Osteocyte (in vitro differentiated cells): ENCODE results near the gene ABO. TPM values are rescaled to one million over a fixed set of nuclear protein-coding genes. Genes with fewer than 3 reads are reported as not detected.

Experiments used
- DNase-seq: peaks from one replicate; pipeline ENCODE4 v3.0.0; 2021; ENCODE audit warnings: mixed read lengths; ENCODE audit not compliant: unreplicated experiment; ENCODE audit errors: extremely low spot score
- H3K27ac Mint-ChIP-seq: one replicate; pipeline ENCODE4 v1.8.0; 2021; ENCODE audit warnings: mild to moderate bottlenecking, mixed read lengths; ENCODE audit not compliant: unreplicated experiment
- H3K27me3 Mint-ChIP-seq: one replicate; pipeline ENCODE4 v1.8.0; 2021; ENCODE audit warnings: mixed read lengths; ENCODE audit not compliant: unreplicated experiment
- H3K36me3 Mint-ChIP-seq: one replicate; pipeline ENCODE4 v1.8.0; 2021; ENCODE audit warnings: mixed read lengths; ENCODE audit not compliant: unreplicated experiment
- H3K4me1 Mint-ChIP-seq: one replicate; pipeline ENCODE4 v1.8.0; 2021; ENCODE audit warnings: mixed read lengths; ENCODE audit not compliant: unreplicated experiment
- H3K4me3 Mint-ChIP-seq: one replicate; pipeline ENCODE4 v1.8.0; 2021; ENCODE audit warnings: mild to moderate bottlenecking, moderate library complexity, mixed read lengths; ENCODE audit not compliant: unreplicated experiment
- H3K9me3 Mint-ChIP-seq: one replicate; pipeline ENCODE4 v1.8.0; 2021; ENCODE audit warnings: mixed read lengths; ENCODE audit not compliant: unreplicated experiment
- total RNA-seq: library from RNA; stranded (reverse); gene quantifications from 2 replicates; pipeline ENCODE4 v1.2.1, GENCODE V29; 2021
- TF ChIP-seq, protein P1 (sequence below): fragments of 200-600 bp; sonication (generic); IDR thresholded peaks from 2 replicates; pipeline ENCODE4 v1.5.0; 2021; ENCODE audit warnings: antibody characterized with exemption, mild to moderate bottlenecking, moderate library complexity

ABO gene
- total RNA-seq, 1 donor from 2014 or later: not detected

DNA sequence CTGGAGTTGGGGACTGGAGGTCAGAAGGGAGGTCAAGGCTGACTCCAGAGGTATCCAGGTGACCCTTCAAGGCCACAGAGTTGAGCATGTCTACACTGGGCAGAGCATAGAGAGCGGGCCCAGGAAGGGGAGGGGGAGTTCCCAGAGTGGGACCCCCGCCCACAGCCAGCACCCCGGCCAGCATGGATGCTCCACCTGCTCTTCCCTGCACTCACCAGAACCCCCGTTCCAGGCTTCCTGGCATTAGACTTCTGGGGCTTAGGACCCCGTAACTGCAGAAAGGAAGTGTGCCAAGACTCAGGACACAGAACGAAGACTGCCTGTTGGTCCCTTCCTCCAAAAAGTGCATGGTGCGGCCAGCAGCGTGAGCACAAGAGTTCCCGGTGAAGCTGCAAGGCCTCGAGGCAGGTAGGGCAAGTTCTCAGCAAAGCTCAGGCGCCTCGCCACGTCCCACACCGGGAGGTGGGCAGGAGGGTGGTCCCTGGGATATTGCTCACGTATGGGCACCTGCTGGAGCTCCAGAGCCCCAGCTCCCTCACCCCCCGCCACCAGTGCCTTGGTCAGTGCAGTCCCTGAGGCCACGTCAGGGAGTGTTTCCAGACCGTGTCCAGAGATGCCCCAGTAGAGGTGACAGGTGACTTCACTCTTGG, 13.8 kb downstream of the ABO start:
- DNase-seq: no peak
- Mint-ChIP-seq H3K36me3 (no peaks in the 10 kb centered on the region), H3K4me1 (no peaks in the 10 kb centered on the region), H3K4me3 (no peak overlapping the region), H3K27ac (no peak overlapping the region), H3K9me3 (peaks cover 9% of the 10 kb centered on the region), H3K27me3 (peaks cover 18% of the 10 kb centered on the region)
- TF ChIP-seq, protein P1, sequence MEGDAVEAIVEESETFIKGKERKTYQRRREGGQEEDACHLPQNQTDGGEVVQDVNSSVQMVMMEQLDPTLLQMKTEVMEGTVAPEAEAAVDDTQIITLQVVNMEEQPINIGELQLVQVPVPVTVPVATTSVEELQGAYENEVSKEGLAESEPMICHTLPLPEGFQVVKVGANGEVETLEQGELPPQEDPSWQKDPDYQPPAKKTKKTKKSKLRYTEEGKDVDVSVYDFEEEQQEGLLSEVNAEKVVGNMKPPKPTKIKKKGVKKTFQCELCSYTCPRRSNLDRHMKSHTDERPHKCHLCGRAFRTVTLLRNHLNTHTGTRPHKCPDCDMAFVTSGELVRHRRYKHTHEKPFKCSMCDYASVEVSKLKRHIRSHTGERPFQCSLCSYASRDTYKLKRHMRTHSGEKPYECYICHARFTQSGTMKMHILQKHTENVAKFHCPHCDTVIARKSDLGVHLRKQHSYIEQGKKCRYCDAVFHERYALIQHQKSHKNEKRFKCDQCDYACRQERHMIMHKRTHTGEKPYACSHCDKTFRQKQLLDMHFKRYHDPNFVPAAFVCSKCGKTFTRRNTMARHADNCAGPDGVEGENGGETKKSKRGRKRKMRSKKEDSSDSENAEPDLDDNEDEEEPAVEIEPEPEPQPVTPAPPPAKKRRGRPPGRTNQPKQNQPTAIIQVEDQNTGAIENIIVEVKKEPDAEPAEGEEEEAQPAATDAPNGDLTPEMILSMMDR: no peak

DNA sequence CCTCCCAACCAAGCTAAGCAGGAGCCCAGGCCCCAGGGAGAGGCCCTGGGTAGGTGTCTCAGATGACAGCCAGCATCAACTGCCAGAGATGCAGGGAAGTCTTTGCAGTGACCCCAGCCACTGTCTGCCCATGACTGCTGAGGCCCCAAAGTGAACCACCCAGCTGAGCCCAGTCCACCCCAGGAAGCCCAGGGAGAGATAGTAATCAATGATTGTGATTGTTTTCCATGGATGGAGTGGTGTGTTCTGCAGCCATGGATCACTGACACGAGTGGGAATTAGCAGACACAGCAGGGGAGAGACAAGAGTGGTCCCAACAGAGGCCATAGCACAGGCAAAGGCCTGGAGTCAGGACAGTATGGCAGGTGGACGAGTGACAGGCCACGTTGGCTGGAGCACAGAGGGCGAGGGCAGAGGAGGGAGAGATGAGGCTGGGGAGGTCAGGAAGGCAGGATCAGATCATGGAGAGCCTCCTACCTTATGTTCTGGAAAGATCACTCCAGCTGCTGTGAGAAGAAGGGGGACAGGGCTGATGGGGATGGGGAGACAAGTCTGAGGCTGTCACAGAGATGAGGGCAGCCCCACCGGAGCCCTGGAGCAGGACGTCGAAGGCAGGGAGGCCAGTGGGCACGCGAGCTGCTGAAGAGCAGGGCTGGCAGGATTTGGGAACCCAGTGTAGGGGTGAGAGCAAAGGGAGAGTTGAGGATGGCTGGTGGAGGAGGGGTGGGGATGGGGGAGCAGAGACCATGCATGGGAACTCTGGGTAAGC, 14.5 kb downstream of the ABO start:
- H3K4me1 Mint-ChIP-seq: no peaks in the 10 kb centered on the region
- no peaks in the 10 kb centered on the region for H3K36me3 Mint-ChIP-seq
- H3K9me3 Mint-ChIP-seq: peaks cover 9% of the 10 kb centered on the region
- no peak overlapping the region for H3K4me3 Mint-ChIP-seq
- peaks cover 18% of the 10 kb centered on the region for H3K27me3 Mint-ChIP-seq
- no peak overlapping the region for H3K27ac Mint-ChIP-seq
- TF ChIP-seq, protein P1: no peak
- DNase-seq: no peak

DNA sequence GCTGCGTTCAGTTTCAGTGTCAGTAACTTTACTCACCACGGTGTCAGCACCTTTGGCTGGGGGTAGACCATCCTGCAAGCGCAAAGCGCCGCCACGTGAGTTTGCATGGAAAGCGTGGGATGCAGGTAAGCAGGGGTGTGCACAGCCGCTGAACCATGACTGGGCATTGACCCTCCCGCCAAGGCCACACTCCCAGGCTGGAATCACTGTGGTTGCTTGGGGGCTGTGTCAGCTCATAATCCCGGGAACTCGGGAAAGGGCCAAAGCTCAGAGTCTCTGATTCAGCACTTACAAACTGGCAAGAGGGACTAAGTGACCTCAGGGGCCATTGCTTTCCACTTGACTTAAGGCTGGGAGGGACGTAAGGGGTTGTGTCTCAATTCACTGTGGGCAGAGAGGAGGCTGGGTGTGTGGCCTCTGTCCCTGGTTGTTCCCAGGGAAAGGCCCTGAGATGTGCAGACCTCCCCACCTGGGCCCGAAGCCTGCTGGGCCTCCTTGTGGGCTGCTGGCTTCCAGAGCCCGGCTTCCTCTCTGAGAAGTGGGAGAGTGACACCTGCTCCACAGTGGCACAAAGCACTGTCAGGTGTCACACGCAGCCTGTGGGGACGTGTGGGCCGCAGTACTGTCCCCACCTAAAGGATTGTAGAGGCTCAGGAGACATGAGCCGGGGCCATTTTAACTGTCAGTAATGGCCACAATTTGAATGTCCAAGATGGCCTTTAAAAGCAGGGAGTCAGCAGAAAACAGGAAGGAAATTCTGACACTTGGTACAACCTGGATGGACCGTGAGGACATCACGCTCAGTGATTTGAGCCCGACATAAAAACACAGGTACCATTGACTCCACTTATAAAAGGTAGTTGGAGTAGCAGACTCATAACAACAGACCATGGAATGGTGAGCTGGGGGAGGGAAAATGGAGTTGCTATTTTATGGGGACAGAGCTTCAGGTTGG, 16.7 kb downstream of the ABO start:
- Mint-ChIP-seq H3K4me3 (no peak overlapping the region), H3K27ac (no peak overlapping the region), H3K27me3 (peaks cover 11% of the 10 kb centered on the region), H3K9me3 (peaks cover 3% of the 10 kb centered on the region), H3K36me3 (no peaks in the 10 kb centered on the region), H3K4me1 (no peaks in the 10 kb centered on the region)
- TF ChIP-seq, protein P1: no peak
- DNase-seq: no peak

DNA sequence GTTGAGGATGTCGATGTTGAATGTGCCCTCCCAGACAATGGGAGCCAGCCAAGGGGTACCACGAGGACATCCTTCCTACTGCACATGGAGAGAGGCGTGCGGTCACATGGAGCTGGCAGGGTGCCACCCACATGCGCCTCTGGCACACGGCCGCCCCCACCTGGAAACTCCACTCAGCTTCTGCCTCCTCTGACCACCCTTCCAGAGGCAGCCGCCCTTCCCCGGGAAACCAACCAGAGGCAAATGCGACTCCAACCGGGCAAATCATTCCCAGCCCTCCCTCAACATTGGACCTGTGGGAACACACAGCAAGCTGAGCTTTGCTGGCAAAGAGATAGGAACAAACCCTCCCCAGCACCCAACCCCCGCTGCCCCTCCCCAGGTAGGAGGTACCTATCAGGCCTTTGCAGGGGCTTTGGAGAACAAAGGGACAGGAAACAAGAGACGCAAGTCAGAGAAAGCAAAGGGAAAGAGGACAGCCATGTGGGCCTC, 17.5 kb downstream of the ABO start:
- Mint-ChIP-seq H3K9me3 (peaks cover 3% of the 10 kb centered on the region), H3K27me3 (peaks cover 18% of the 10 kb centered on the region), H3K36me3 (no peaks in the 10 kb centered on the region), H3K4me3 (no peak overlapping the region), H3K27ac (no peak overlapping the region), H3K4me1 (no peaks in the 10 kb centered on the region)
- TF ChIP-seq, protein P1: no peak
- no peak for DNase-seq
